Kidney capillary endothelial cell (primary cell): Measurements from ENCODE around the gene PAOX.

Experiments
- DNase-seq: peaks from one replicate; pipeline ENCODE4 v3.0.0-alpha.2; 2018; ENCODE audit warnings: low spot score

The PAOX gene

DNA sequence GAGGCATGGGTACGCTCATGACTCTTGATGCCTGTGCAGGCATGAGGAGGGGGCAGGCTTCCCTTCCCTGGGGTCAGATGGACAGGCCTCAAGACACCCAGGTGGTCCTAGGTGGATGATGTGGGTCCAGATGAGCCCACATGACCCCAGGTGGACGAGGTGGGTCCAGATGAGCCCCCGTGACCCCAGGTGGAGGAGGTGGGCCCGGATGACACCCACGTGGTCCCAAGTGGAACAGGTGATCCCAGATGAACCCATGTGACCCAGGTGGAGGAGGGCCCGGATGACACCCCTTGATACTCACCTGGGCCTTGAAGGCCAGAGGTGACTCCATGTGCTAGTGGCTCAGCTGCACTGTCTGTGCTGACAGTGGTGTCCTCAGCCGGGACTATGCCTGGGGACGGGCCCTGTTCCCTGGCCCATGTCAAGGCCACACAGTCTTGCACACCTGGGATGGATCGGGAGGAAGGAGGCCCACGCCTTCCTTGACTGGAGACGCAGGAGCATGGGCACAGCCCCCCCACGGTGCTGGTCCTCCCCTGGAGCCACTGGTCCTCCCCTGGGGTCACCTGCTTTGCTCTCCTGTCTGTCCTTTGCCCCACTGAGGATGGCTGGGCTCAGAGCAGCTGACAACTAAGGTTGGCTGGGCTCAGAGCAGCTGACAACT lies 28.6 kb upstream of the PAOX start:
- no peak for DNase-seq

DNA sequence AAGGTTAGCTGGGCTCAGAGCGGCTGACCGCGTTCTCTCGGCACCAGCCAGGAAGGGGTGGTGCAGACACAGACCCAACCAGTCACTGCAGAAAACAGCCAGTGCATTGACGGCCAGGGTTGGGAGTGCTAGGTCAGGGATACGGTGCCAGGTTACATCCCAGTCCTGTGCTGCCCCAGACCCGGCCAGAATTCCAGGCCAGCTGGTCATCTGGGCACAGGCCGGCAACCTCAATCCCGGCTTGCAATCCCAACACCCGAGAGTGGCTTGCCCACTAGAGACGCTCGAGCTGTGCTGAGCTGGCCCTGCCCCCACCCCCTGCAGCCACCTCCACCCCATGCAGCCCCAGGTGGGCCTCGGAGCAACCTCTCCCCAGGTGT lies 28.1 kb upstream of the PAOX start:
- DNase-seq, result no peak

GRCh38 chr10:133351408-133352318 lies 27.4 kb upstream of the PAOX start:
- DNase-seq, result no peak

GRCh38 chr10:133353202-133353959 lies 25.7 kb upstream of the PAOX start:
- no peak for DNase-seq

DNA sequence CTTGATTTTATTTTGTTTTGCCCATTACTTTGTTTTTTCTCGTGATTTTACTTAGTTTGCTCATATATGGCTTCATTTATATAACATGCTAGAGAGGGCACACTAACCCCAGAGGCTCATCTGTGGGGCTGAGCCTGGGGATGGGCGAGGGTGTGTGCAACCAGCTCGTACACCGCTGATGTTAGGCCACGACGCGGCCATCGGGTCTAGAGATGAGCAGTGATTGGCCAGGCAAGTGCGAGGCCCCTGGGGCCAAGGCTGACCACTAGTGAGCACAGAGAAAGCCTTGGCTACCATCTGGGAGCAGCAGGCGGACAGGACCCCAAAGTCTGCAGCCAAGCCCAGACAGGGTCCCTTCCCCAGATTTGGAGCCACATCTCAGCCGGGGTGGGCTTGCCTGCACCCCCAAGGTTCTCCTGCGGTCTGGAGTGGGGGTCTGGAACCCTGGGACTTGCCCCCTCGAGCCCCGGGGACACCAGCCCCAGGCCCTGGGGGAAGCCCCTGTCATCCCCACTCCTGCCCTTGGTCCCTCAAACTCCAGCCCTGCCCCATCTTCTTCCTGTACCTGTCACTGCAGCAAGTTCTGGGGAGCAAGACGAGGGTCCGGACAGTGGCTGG lies 25.0 kb upstream of the PAOX start:
- DNase-seq, result no peak

DNA sequence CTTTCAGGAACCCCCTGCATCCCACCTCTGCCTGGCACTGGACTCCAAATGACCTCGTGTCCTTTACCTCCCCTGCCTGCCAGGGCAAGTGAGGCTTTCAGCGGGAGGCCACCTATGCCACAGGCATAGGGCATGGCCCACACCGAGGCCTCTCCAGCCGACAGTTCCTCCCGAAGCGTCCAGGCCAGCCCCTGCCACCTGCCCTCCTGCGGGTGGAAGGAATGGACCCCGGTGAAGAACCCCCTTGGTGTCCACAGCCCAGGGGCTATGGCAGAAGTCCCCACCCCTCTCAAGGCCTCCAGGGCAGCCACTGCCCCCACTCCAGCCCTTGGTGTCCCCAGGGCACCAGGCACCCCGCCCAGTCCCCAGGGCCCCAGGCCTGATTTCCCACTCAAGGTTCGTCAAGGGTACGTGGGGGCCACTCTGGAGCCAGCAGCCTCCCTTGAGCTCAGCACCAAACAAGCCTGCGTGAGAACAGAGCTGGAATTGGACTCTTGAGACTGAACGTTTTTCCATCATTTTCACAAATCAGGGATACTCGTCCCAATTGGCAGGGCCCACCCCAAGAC lies 24.3 kb upstream of the PAOX start:
- no peak for DNase-seq

GRCh38 chr10:133355266-133355665 lies 23.8 kb upstream of the PAOX start:
- DNase-seq, result no peak

- no peak for DNase-seq
Measured at GRCh38 chr10:133355991-133356390, 23.1 kb upstream of the PAOX start.

DNA sequence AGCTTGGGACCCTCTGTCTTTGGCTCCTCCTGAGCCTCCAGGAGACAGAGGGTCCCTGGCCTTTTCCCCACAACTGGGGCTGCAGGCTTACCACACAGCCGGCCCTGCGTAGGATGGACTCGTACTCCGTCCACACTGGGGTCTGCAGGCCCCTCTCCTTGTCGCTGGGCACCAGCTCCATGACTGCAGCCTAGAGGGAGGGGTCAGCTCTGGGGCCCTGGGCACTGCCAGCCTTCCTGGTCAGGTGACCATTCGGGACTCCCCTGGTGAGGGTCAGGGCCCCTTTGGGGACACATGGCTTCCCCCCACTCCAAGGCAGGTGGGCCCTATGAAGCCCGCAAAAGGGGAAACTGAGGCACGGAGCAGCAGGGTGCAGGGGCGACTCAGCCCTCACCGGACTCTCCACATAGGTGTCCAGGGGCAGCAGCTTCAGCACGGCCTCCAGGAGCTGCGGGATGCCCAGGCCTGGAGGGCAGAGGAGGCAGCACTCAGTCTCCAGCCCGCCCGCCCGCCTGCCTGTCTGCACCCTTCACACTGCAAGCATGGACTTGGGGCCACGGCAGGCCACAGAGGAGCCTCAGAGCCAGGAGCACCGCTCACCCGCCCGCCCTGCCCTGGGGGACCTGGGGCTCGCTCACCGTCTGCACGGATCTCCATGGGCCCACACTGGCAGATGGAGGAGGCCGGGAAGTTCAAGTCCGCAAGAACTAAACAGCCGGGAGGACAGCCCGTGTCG lies 22.3 kb upstream of the PAOX start:
- no peak for DNase-seq

DNA sequence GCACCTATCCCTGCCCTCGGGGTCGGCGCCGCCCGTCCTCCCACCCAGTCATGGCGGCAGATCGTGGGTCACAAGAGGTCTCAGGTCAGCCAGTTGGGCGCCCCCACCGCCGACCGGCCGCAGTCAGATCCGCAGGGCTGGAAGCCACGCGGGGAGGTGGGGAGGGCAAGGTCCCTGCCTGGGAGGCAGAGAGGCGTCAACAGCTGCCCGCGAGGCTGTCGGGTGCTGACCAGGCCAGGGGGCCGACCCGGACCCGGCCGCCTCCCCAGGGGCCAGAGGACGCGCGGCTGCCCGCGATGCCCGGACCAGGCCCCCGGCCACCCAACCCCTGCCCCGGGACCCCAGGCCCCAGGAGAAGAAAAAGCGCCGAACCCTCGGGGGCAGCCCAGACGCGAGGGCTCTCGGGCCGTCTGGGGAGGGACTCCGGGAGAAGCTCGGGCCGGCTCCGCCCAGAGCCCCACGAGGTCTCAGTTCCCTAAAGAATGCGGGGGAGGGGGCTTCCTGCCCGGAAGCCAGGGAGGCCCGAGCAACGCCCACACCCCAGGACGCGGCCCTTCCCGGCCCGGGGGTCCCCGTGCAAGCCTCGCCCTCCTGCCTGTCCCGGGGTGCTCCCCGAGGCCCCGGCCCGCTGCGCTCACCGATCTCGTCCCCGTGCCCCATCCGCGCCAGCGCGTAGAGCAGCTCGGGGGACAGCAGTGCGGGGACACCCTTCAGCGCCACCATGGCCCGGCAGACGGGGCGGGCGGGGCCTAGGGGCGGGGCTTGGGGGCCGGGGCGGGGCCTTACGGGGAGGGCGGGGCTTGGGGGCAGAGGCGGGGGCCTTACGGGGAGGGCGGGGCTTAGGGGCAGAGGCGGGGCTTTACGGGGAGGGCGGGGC lies 21.5 kb upstream of the PAOX start, which contains the start of gene FUOM:
Gene FUOM (minus strand): TSS at position 735 of the 877 bp plus-strand sequence. CDS start 12 bp downstream, at position 723.
- peak; percentile 69 for DNase-seq

- no peak for DNase-seq
Measured at GRCh38 chr10:133358162-133358924, 20.7 kb upstream of the PAOX start.

GRCh38 chr10:133358925-133359310 lies 20.1 kb upstream of the PAOX start:
- no peak for DNase-seq

- no peak for DNase-seq
Measured at GRCh38 chr10:133359554-133359971, 19.5 kb upstream of the PAOX start.

DNA sequence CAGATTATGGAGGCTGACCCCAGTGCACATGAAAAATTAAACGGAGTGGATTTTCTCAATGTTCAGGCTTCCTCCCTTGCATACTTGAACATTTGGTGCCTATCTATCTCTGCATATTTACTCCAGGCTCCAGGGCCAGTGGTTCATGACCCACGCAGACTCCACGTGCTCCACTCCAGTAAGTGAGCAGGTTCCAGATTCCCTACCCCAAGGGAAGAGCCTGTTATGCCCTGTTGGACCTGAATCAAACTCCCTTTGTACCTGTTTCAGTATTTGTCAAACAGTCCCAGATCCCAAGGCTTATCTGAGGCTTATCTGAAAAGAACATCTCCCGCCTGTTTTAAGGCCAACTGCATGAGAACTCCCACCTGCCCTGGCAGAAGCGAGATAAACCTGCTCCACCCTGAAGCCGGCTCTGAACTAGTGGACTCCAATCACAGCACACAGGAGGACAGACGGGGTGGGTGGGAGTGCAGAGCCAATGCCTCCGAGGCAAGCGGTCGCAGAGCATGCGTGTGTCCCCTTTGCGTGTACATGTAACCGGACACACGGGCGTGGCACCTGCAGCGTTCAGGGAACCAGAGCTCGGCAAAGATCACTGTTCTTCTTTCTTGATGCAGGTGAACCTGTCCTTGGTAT lies 19.0 kb upstream of the PAOX start:
- DNase-seq, result no peak

- DNase-seq, result no peak
Measured at GRCh38 chr10:133361227-133361626, 17.8 kb upstream of the PAOX start.

DNA sequence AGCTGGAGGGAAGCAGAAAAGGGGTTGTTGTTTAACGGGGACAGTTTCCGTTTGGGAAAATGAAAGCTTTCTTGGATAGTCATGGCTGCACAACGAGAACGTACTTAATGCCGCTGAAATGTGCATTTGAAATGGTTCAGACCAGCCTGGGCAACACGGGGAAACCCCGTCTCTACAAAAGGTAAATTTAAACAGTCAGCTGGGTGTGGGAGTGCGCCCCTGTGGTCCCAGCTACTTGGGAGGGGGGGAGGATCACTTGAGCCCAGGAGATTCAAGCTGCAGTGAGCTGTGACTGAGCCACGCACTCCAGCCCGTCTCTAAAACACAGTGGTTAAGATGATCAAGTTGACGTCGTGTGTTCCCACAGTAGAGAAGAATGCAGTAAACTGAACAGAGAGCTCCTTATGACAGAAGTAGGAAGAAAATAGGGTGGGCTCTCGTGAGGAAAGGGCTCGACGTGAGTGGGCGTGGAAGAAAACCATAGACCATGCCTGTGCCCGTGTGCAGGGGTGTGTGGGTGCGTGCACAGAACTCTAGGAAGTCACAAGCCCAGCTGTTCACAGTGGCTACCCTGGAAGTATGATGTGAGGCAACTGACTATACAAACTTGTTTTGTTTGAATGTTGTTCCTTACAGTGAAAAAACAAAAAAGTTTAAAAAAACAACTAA lies 17.2 kb upstream of the PAOX start:
- DNase-seq, result no peak

GRCh38 chr10:133362846-133363245 lies 16.2 kb upstream of the PAOX start:
- DNase-seq, result no peak
